ENCODE measurements around the gene ASB1.

ASB1 gene

DNA sequence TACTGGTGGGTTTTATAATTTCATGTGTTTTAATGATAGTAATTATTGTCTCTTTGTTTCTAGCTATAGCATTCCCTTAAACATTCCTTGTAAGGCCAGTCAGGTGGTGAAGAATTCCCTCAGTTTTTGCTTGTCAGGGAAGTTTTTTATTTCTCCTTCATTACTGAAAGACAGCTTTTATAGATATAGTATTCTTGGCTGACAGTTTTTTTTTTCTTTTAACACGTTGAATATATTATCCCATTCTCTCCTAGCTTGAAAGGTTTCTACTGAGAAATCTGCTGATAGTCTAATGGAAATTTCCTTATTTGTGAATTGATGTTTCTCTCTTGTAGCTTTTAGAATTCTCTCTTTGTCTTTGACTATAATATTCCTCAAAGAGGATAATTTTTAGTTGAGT lies 46.8 kb downstream of the ASB1 start:
- DNase-seq: no peak

DNA sequence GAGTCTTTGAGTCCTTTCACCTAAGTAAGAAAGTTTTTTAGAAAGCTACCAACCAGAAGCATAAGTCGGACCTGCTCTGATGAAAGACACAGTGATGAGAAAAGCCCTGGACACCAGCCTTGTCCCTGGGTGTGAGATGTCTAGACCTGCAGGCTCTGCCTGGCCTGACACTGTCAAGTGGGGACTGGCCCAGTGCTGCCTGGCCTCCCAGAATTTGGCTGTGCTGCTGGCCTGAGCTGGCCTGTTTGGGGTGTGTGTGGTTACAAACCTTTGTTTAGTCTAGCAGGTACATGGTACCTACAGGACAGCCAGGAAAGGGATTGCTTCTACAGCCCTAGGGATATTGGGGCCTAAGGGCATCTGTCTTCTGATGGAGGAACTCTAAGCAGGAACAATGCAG lies 48.3 kb downstream of the ASB1 start:
- DNase-seq: no peak

DNA sequence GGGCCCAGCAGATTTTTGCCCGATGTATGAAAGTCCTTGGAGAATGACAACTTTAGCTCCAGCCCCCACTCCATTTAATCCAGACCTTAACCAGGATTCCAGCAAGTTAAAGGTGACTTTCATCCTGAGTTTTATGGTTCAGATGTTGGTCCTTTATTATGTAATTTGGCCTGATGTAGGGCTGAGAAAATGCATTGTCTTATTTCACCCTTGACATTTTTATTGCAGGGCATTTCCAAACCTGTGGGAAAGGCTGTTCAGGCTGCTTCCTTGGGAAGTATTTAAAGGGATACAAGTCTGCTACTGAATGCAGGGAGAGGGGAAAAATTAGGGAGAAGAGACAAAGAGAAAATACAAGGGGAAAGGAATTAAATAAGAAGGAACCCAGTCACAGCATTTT lies 48.8 kb downstream of the ASB1 start:
- DNase-seq: no peak

DNA sequence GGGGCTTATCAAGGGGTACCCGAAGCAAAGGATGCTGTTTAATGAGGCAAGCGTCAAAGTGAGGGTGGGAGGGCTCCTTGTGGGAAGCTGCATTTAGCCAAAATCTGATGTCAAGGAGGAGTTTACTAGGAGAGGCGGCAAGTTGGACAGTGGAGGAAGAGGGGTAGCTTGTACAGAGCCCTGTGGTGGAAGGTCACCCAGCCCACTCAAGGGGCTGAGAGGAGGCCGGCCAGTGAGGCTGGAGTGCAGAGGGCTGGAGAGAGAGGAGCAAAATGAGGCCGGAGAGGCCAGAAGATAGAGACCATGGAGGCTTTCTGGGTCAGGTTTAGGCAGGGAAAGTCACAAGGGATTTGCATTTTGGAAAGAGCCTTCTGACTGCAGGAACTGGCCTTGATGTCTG lies 49.5 kb downstream of the ASB1 start:
- DNase-seq: no peak

DNA sequence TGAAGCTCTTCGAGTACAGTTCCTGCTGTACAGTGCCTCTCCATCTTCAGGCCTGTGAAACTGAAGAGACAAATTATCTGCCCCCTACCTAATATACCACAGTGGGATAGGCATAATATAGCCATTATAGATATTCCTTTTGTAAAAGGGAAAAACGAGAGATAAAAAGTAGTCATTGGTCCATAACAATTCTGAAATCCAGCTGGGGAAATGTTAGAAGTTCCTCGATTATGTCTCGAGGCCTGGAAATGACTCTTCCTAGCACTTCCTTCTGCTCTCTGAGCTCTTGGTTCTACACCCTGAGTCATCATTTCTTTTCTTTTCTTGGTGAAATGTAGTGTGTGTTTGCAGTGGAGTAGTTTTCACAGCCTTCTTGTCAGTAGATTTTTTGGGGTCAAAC lies 51.5 kb downstream of the ASB1 start:
- DNase-seq: no peak

DNA sequence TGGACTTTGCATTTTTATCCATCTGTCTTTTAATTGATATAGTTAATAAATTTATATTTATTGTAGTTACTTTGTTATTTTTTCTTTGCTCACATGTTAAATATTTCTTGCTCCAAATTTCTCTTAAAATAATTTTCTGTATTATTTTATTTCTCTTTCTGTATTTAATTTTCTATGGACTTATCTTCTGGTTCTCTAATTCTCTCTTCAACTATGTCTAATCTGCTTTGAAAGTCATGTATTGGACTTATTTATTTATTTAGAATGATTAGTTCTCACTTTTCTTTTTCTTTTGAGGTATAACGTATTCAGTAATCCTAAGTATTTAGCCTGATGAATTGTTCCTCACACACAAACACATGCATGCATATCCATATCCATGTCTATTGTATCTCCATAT lies 53.1 kb downstream of the ASB1 start:
- no peak for DNase-seq

DNA sequence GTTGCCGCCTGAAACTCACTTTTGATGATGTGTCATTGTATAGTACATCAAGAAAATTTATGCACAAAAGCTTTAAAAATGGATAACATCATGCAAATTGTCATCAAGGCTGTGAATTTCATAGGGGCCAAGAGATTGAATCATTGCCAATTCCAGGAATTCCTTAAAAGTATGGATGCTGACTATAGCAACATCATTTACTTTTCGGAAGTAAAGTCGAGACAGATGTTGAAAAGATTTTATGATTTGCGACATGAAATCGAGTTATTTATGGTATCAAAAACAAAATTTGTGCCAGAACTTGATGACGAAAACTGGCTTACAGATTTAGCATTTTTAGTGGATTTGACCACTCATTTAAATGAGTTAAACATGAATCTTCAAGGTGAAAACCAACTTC lies 56.3 kb downstream of the ASB1 start:
- DNase-seq: no peak

DNA sequence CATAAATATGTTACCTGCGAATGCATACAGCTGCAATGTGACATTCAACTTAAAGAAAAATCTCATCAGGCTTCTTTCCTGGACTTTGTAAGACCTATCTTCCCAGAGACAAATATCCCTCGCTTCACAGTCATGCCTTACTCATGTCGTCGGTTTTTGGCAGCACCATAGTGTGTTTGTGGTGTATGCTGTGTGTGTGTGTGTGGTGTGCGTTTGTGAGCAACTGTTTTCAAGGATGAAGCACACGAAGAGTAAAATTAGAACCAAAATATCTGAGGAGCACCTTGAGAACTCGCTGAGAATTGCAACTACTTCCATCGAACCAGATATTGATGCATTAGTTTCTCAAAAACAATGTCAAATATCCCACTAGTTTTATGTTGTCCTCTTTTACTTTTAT lies 56.9 kb downstream of the ASB1 start:
- no peak for DNase-seq

DNA sequence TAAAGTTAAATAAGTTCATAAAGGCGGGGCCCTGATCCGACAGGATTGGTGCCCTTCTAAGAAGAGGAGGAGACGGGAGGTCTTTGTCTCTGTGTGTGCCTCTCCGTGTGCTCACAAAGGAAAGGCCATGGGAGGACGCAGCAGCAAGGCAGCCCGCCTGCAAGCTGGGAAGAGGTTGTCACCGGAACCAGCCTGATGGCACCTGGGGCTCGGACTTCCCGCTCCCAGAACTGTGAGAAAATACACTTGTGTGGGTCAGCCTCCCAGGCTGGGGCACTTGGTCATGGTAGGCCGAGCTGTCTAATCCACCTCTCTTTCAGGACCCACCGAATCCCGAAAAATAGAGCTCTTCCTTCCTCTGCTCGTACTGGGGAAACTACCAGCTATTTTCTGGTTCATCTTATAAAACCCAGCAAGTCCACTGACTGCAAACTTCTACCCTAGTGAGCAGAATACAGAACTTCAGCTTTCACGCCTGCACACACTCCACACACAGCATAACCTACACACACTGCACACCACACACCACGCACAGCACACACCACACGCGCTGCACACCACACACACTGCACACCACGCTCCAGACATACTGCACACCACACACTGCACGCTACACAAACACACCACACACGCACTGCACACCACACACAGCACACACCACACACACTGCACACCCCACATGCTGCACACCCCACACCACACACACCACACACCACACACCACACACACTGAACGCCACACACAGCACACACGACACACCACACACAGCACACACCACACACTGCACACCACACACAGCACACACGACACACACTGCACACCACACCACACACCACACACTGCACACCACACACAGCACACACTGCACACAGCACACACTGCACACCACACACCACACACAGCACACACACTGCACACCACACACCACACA lies 58.1 kb downstream of the ASB1 start:
- DNase-seq: no peak

DNA sequence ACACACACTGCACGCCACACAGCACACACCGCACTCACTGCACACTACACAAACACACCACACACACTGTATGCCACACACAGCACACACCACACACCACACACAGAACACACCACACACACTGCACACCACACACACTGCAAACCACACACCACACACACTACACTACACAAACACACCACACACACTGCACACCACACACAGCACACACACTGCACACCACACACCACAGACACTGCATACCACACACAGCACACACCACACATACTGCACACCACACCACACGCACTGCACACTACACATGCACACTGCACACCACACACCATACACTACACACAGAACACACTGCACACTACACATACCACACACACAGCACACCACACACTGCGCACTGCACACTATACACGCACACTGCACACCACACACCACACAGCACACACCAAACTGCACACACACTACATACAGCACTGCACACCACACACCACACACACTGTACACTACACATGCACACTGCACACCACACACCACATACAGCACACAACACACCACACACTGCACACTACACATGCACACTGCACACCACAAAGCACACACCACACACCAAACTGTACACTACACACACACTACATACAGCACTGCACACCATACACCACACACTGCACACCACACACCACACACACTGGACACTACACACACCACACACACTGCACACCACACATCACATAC lies 59.6 kb downstream of the ASB1 start:
- no peak for DNase-seq

DNA sequence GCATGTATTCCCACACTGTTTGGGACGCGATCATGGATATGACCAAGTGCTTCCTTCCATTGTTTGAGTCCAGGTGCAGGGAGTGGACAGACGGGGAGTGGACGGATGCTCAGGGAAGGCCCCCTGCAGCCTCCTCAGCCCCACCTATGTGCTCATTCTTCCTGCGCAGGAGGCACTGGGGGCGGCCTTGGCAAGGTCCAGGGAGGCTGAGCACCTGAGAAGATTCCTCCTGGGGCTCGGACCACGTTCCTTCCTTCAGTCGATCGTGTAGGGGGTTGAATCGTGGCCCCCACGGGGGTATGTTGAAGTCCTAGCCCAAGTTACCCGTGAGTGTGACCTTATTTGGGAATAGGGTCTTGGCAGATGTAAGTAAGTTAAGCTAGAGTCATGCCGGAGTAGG lies 60.4 kb downstream of the ASB1 start:
- no peak for DNase-seq

DNA sequence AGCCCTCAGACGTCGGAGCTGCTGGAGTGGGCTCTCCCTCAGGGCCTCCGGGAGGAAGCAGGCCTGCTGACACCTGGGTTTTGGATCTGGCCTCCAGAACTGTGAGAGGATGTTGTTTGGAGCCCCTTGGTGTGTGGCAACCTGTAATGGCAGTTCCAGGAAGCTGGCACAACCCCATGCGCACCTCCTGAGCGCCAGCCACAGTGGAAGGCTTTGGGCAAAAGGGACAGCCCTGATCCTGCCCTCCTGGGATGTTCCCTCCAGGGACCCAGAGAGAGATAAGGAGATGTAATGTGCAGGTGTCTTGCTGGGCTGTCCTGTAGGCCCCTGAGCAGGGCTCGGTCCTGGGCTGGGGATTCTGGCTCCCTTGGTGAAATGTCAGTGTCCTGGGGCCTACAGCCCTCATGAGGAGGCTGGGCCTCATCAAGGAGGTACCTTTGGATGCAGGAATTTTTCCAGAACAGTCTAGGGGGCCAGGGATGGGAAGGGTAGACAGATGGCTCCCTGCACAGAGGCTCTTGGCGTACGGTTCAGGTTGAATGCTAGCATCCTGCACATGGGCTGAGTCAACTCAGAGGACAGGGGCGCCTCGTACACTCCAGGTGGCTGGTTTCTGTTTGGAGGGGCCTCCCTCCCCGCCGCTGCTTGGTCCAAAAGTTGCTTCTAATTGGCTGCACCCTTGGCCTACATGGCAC lies 61.1 kb downstream of the ASB1 start:
- DNase-seq: no peak

DNA sequence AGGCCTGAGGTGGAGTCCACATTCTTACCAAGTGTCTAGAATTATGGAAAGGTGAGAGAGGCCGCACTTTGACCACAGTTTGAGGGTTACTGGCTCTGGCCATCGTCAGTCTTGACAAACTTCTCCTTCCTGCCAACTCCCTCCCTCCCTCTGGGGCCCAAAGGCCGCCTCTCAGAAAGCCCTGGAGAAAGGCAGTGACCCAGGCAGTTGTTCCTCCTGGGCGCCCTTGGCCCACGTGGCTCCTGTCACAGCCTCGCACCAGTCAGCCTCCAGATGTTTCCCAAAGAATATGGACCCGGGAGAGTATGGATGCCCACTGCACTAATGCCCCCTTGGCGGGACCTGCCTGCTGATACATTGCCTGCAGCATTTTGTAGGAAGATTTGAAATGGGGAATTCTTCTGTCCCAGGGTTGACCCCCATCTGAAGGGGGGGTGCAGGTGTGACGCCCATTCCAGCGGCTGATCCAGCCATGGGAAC lies 61.7 kb downstream of the ASB1 start:
- no peak for DNase-seq

DNA sequence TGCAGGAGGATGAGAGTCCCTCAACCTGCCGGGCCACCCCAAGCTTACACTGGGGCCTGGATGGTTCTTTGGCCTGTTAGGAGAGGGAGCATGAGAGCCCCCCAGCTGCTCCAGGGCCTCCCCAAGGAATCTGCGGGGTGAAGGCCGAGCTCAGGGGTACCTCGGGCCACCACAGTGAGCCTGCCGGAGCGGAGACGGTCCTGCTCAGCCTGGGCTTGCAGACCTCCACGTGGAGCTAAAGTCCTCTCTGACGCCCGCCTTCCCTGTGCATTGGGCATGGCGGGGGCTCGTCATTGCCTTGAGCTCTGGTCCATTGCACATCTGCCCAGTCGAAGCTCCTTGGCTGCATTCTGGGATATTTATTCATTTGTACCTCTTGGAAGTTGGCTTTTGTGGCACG lies 62.7 kb downstream of the ASB1 start:
- DNase-seq: no peak

DNA sequence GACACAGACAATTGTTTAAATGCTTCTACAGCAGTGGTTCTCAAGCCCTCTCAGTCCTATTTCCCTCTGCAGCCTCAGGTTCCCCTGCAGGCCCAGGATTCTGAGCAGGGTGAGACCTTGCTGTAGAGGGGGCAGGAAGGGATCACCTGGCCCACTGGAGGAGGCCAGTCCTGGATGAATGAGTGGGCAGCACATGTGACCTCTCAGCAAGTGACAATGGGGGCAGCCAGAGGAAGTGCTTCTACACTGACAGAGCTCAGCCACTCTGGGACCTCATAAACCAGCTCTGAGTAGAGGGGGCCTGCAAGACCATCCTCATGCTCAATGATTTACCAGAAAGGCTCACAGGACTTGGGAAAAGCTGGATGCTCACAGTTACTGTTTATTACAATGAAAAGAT lies 63.2 kb downstream of the ASB1 start:
- no peak for DNase-seq

DNA sequence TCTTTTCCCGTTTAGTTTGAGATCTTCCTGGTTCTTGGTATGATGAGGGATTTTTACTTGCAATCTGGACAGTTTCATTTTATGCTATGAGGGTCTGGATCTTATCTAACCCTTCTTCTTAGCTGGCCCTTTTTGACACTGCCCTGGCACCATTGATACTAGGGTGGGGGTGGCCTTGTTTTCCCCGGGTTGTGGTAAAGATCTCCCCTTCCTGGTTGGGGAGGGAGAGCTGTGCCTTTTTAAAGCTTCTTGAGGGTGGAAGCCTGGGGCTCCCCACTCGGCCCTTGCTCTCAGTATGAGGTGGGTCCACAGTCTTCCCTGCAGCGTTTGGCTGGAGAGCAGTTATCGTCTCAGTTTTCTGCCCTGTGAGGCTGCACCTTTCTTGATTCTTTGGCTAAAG lies 66.1 kb downstream of the ASB1 start:
- no peak for DNase-seq

DNA sequence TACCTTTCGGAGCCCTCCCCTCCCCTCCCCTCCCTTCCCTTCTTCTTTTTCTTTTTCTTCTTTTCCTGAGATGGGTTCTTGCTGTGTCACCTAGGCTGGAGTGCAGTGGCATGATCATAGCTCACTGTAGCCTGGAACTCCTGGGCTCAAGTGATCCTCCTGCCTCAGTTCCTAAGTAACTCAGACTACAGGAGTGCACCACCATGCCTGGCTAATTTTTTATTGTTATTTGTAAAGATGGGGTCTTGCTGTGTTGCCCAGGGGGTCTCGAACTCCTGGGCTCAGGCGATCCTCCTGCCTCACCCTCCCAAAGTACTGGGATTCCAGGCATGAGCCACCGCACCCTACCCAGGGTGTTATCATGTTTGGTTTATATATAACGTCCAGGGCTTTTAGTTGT lies 66.7 kb downstream of the ASB1 start:
- DNase-seq: no peak

DNA sequence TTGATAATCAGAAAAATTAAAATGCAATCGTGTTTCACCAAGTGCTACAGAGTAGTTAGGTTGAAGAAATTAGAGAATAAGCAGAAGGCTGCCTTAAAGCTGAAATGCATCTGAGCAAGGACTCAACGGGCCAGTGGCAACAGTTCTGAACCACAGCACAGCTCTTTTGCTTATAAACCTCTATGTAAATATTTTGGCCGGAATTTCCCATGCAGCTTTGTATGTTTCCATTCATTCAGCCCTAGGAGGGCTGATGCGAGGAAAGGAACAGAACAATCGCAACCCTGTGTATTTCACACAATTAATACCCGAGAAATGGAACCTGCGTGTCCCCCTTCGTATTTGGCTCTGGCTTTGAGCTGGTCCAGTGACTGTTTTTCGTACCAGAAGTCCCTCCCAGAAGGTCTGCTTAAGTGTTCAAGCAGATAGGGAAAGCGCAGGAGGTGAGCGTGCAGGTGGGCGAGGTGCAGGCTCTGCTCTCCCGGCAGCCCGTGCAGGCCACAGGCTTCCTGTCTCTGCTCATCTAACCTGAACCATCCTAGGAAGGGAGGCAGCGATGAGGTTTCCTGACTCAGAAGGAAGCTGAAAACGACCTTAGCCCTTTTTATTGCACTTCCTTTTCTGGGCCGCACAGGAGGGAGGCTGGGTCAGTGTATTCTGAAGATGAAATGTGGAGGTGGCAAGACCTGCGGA lies 67.3 kb downstream of the ASB1 start:
- no peak for DNase-seq

DNA sequence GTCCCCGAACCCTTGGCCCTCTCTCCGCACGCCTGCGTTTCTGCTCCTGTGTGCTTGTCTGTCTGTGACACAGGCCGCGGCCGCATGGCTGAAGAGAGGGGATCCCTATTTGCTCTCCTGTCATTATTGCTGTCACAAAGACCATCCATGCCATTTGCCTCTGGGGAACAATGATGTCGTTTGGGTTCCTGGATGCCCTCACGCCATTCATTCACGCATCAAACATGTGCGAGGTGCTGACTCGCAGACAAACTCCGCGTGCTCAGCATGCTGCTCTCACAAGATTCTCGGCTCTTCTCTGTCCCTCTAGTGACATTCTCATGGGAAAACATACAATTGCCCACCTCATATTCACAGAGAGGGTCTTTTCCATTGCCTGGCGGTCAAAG lies 67.8 kb downstream of the ASB1 start:
- no peak for DNase-seq

DNA sequence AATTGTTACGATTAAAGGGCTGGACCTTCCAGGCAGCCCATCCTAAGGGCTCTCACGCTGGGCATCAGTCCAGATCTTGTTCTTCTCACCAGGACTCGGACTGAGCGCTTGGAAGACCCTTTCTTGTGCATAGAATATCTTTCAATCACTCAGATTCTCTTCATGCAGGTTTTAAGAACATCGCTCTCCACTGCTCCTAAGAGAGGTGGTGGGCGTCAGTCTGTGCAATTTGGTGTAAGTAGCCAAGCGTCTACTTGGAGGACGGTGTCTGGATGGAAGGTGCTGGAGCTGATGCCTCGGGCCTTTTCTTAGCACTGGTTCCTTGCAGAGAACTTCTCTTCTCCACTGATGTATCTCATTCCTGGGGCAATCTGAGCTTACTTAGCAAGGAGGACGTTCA lies 68.7 kb downstream of the ASB1 start:
- DNase-seq: no peak

DNA sequence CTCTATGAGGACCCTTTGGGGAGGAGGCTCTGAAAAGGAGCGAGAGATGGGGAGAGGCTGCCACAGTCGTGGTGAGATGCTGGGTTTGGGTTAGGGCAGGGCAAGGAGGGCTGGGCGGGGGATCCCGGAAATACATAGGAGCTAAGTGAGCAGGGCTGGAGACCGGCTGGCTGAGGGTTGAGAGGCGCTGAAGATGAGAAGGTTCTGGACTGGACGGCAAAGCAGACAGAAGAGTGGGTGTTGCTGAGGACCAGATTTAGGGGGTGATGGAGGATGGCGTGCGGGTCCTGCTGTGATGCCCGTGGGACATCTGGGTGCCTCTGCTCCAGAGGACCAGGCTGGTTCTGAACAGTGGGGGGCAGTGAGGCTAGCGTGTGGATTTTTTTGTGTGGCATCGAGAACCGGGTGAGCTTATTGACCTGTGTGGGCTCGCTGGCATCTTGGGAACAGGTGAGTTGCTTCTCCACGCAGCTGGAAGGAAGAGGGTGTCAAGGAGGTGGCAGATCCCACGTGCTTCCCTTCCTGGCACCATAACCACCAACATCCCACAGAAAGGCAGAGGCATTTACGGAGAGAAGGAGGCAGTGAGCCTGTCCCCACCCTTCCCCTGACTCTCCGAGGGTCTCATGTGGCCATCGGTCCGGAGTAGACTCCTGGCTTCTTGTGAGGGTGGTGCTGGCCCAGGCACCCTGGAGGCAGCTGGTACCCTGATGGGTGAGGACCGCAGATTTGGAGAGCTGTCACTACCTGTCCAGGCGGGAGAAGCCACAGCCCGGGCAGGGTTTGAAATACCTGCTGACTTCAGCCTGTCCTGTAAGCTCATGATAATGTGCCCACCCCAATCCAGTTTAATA lies 70.3 kb downstream of the ASB1 start:
- no peak for DNase-seq

DNA sequence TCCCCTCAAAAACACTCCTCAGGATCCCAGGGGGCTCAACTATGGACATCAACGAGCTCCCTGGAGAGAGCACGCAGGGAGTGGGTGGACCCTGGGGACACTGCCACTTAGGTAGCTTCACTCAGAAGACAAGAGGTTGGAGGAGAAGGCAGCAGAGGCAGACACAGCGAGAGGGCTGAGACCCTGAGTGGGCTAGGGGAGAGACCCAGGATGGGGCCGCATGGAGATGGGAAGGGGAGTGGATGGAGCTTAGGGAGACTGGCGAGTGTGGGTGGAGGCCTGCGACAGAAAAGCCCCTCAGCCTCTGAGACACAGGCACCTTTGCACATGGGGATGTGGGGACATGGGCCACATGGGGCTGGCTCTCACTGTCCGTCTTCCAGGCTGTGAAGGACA lies 70.9 kb downstream of the ASB1 start:
- no peak for DNase-seq
